Measurements from ENCODE around the gene TRAPPC6A. TPM values are rescaled to one million over a fixed set of nuclear protein-coding genes. Genes with fewer than 3 reads are reported as not detected.

Gene TRAPPC6A
- total and polyA plus RNA-seq, 2 of the 13 experiments (the other 11 are each of a cell fraction or from before 2014, with no cell fraction given), result 6.5 to 21.0 TPM

- Histone ChIP-seq H3K4me1 (ENCODE audit: insufficient read depth, low read length) (peaks cover 71% of the 10 kb centered on the region), H3K27ac (ENCODE audit: extremely low read length, insufficient read depth, low read length) (no peak overlapping the region), H3K4me3 (replicated peaks in 1 of 3; ENCODE audit: insufficient read depth in 1 of 3, low read depth in 2 of 3, low read length in 3 of 3) (no peak overlapping the region; a peak in 2 of 6 replicates), H3K36me3 (replicated peaks in 1 of 2; ENCODE audit: control insufficient read depth in 1 of 2, insufficient read depth in 2 of 2, low read length in 2 of 2) (no peaks in the 10 kb centered on the region), H4K20me1 (ENCODE audit: insufficient read depth, low read length) (no peaks in the 10 kb centered on the region), H3K9ac (ENCODE audit: insufficient read depth, low read depth, low read length) (peak overlapping the region; percentile 13; the same call in 1 of the 2 replicates), H2AFZ (ENCODE audit: low read length) (no peak overlapping the region), H3K79me2 (ENCODE audit: insufficient read depth, low read length) (peaks cover 2% of the 10 kb centered on the region), H3K27me3 (ENCODE audit: control insufficient read depth in 1 of 2, insufficient read depth in 2 of 2, low read length in 2 of 2) (no peaks in the 10 kb centered on the region; a peak in 1 of 5 replicates), H3K4me2 (ENCODE audit: low read depth, low read length) (peak overlapping the region; percentile 43; the same call in 1 of the 2 replicates), H3K9me3 (ENCODE audit: low read length) (no peaks in the 10 kb centered on the region)
- 63% methylated on average over 11 of the region's 12 CpGs for WGBS (ENCODE audit: low lambda C conversion rate)
- no peak for DNase-seq (ENCODE audit: low spot score)
- intact Hi-C loops (cut with micrococcal nuclease; ENCODE audit: unreplicated experiment), result no loop called here
- CTCF ChIA-PET (ENCODE audit: low intra/inter-chr PET ratio, low total read pairs), result no interaction called here
- TF ChIP-seq IRF1 (CRISPR knock-in tag; IDR thresholded peaks at IDR 0.05; ENCODE audit: low read depth) (no peak), ZNF687 (CRISPR knock-in tag; IDR thresholded peaks at IDR 0.05) (0 out of 2 replicates have a peak, but pooled peaks have one; percentile 12), ZNF24 (IDR thresholded peaks at IDR 0.05) (no peak), ZBTB38 (CRISPR knock-in tag; IDR thresholded peaks at IDR 0.05) (peak; percentile 23; the same call in 1 of the 2 replicates)
- in situ Hi-C loops (cut with HindIII; ENCODE audit: extremely low pct_ligation_motif_present, low pct_unique_long_range_greater_than_20kb), result no loop called here
- FAIRE-seq, result no peak
- BruUV-seq (replicated peaks), result no TSS peak
- POLR2A ChIA-PET, result interaction anchor here (1.4 kb wide), 1 partner anchor 9 kb away, joined by 3 read pairs; no protein-coding TSS in a partner anchor
- no peak for ATAC-seq
Measured at GRCh38 chr19:45173816-45174215, 4.2 kb downstream of the TRAPPC6A start.

Data from HepG2 (cell line).